GM19467 (cell line): ENCODE data around the gene HAO1.
"Not testable (repeated sequence)": the region's sequence is repeated elsewhere in the genome, so short reads cannot be mapped to it uniquely, and the experiment has no call there.

Experiments used
- ATAC-seq: cut with Tn5 transposase; IDR thresholded peaks from one replicate; pipeline ENCODE4 v1.9.1; 2021; ENCODE audit warnings: mild to moderate bottlenecking, moderate library complexity; ENCODE audit not compliant: unreplicated experiment

Gene HAO1

DNA sequence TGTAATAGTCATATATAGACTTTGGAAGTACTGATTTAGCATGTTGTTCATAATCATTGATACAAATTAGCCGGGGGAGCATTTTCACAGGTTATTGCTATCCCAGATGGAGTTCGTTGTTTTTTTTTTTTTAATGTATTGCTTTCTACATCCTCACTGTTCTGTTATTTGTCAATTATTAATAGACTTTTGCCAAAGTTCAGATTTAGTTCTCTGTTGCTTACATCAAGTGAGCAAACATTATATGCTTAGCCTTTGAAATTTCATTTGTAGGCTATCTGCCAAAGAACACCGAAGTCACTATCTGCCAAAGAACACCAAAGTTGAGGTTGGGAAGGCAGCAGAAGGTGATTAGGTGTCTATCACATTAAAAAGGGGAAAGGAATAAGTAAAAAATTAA lies at the start of gene HAO1:
HAO1 (minus strand) TSS at position 118 of the 400 bp plus-strand sequence; CDS start at position 82, 36 bp downstream.
- ATAC-seq: no peak

DNA sequence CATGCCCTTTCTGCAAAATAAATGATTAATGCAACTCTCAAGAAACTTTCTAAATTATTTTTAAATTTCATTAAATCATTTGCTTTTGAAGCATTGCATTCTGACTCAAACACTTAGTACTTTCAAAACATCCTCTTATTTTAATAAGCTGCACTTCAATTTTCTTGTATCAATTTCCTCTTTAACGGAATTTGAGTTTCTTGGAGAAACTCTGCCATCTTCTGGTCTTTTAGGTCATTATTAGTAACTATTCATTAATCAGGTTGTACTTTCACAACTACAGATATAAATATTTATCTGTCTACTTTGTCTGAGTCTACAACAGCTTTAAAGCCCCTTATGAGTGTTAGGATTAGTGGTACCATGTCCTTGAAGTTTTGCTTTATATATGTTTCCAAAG lies 49.1 kb upstream of the HAO1 start:
- no peak for ATAC-seq

DNA sequence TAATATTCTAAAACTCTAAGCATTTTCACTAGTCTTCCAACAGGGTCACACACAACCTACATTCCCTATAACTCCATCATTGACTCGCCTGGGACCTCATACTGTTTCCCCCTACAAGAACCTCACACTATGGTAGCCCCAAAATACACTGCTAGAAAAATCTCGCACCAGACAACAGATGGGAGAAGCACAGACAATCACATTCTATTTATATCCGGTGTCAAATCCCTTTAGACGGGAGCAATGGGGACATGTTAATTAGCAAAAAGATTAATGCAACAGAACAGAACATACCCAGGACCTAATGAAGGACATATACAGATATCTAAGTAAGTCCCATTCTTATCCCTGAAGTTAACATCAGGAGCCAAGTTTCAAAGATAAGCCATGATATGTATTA lies 45.7 kb upstream of the HAO1 start:
- ATAC-seq: no peak

DNA sequence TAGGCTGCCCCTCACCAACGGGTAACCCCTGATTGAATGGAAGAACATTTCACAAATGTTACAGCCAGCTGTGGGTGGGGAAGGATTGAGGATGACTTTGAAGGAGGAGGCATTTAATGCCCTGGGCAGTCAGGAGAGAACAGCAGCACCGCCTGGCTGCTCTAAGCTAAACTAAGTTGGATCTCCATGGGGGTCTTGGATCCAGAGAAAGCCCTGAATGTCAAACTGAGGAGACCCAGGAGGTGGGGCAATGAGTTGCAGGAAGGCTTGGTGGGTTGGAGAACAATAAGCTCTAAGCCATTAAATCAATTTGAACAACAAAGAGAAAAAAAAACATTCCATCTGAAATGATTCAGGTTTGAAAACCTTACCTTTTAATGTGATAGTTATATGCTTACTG lies 43.9 kb upstream of the HAO1 start:
- no peak for ATAC-seq

DNA sequence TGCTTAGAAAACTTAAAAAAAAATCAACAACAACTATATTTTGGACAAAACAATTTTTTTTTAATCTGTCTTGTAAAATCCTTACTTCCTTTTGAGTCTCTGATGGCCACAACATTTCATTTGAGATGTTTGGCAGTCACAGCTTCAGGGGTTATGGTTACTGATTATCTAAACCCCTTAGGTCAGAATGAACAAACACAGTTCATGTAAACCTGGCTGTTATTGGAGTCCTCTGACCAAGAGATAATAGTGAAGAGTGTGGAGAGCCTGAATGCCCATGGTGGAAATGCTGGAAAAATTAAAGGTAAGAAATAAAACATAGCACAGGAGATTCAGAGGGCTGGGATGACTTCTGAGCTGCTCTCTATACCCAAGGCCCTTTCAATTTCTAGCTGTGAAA lies 41.1 kb upstream of the HAO1 start:
- no peak for ATAC-seq

DNA sequence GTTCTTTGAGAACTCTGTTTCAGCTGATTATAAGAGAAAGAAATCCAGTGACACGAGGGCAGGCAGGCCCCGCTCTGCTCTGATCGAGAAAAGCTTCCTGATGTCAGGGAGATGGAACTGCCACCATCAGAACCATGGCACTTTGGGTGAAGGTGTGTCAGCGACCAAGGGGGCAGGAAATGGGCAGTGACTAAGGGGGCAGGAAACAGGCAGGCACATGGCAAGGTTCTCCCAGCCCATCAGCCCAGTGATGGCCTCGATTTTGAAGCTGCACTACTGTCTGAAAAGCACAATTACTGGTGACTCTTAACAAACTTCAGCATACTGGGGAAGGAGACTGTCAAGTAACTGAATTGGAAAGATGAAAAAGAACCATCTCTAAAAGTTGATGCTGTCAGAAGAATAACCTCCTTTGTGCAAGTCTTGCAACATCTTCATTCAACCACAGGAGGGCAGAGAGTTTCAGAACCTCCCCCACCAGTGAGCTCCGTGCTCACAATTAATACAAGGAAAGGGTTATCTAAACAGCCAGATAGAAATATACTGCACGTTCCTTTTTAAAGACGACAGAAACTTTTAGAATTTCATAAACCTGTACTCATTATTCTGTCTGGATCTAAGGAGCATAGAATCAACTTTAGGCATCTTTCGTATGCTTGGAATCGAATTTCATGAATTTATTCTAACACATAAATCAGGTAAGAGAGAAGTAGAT lies 40.2 kb upstream of the HAO1 start:
- peak; percentile 58 for ATAC-seq

DNA sequence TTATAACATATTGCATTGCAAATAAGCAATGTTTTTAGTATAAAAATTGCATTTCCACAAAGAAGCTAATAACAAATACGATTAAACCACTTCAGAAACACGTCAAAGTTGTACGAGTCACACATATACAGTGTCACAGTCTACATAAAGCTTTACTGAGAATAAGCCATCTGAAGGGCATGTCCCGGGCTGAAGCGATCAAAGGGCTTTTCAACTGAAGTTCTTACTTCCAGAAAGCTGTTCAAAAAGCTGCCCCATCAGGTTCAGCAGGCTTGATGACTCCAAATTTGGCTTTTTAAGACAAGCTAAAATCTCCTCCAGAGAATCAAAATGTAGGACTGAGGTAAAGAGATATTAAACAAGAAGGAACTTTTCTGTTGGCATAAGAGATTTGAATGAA lies 37.5 kb upstream of the HAO1 start:
- ATAC-seq: no peak

DNA sequence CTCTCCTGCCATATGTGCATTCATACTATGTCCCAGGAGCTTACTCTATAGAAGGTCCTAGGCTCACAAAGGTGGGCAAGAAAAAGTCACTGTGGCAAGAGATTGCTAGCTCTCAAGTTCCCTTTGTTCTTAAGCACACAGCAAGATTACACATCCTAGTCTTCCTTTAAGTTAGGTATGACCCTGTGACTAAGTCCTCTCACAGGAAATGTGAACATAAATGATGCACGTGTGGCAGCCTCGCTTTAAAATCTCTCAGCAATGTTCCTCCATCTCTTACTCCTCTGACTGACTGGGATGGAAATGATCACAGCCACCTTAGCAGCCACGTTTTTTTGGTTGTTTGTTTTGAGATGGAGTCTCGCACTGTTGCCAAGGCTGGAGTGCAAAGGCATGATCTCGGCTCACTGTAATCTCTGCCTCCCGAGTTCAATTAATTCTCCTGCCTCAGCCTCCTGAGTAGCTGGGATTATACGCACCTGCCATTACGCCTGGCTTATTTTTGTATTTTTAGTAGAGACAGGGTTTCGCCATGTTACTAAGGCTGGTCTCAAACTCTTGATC lies 35.7 kb upstream of the HAO1 start:
- no peak for ATAC-seq

DNA sequence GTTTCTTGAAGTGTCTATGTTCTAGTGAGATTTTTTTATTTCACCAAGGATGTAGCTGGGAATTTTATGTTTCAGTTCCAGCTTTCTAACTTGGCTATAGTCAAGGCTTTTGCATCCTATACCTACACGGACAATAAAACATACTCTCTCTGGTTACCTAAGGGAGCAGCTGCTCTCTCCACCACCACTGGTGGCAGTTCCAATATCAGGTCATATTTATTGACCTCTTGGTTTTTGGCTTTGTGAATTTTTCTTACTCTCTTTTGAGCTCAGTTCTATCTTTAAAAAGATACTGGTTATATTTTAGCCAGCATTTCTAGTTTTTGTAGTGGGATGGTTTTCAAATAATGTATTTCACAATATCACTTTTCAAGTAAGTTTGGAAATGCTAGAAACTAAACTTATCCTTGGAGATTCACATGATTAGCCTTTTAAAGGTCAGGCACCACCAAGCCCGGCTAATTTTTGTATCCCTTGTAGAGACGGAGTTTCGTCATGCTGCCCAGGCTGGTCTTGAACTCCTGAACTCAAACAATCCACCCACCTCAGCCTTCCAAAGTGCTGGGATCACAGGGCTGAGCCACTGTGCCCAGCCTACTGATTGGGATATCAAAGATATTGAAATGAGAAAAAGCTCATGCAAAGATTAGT lies 34.7 kb upstream of the HAO1 start:
- no peak for ATAC-seq

DNA sequence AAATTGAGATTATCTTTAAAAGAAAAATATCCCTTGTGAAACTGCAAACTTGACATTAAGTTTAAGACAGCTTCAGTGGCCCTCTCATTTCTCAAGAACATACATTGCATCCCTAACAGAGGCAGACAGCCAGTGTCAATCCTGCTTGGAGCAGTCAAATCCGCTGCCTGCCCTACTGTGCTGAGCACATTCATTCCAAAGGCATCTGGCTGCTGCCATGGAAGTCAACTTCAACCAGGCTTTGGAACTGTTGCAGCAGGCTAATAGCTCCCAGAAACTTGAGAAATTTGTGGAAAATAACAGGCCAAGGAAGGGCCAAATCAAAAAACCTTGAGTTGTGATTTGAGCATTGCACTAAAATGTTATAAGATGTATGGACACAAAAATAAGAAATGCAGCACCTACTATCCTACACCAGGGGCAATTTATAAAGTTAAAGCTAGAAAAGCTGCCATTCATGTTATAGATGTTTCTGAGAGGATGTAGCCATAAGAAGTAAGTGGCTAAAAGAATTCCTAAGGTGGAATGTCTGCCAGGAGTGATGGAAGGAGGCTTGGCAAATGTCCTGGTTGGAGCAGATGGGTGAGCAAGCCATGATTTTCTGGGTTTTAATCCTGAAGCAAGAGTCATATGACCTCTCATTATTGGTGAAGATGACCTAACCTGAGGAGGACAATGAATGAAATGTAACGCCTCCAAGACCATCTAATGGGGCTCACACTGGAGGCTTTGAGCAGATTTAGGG lies 31.4 kb upstream of the HAO1 start:
- no peak for ATAC-seq

DNA sequence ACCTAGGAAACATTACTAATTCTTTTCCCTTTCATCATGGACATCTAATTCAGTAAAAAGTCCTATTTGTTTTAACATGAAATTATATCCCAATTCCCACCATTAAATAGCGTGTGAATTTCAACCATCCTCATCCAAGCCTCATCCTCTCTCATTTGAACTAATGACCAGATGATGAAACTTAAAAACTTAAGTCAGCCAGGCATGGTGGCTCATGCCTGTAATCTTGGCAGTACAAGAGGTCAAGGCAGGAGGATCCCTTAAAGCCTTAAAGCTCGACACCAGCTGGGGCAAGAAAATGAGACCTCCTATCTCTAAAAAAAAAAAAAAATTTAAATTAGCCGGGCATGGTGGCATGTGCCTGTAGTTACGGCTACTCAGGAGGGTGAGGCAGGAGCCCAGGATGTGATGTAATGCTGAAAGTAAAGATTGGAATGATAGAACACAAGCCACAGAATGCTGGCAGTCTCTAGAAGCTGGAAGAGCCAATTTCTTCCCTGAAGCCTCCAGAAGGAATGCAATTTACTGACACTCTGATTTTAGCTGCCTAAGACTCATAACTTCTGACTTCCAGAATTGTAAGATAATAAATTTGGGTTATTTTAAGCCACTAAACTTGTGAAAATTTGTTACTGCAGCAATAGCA lies 27.1 kb upstream of the HAO1 start:
- ATAC-seq: no peak

DNA sequence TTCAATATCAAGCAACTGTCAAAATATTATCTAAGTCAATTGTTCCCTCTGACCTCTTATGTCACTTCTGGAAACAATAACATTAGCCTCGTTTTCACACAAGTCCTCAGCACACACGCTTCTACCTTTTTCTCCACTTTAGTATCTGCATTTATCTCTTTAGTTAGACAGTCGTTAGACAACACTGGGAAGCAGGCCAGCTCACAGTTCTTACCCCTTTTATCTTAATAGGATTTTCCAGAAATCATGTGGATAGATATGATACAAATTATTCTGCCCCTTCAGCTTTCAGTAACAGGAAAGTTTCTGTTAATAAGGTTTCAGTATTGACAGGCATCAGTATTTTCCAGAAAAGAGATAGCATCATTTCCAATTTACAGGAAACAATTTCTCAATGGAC lies 25.9 kb upstream of the HAO1 start:
- ATAC-seq: no peak

DNA sequence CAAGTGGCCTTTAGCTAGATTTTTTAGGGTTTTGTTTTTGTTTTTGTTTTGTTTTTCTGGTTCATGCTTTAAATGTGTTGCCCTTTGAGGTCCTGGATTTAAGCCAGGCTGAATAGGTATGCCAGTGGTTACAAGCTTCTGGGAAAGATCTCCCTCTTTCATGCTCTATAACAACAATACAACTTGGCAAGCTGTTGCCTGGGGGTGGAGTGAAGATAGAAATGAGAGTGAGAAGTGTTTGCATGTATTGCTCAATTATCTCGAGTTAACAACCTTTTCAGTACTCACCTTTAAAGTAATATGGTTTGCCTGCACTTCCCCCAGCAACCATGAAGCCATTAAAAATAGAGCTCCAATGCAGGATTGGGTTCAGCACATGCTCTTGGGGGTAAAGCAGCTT lies 19.2 kb upstream of the HAO1 start:
- ATAC-seq: no peak

DNA sequence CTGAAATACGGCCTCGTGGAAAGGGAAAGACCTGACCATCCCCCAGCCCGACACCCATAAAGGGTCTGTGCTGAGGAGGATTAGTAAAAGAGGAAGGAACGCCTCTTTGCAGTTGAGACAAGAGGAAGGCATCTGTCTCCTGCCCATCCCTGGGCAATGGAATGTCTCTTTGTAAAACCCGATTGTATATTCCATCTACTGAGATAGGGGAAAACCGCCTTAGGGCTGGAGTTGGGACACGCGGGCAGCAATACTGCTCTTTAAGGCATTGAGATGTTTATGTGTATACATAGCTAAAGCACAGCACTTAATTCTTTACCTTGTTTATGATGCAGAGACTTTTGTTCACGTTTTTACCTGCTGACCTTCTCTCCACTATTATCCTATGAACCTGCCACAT lies 16.3 kb upstream of the HAO1 start:
- not testable (repeated sequence) for ATAC-seq

DNA sequence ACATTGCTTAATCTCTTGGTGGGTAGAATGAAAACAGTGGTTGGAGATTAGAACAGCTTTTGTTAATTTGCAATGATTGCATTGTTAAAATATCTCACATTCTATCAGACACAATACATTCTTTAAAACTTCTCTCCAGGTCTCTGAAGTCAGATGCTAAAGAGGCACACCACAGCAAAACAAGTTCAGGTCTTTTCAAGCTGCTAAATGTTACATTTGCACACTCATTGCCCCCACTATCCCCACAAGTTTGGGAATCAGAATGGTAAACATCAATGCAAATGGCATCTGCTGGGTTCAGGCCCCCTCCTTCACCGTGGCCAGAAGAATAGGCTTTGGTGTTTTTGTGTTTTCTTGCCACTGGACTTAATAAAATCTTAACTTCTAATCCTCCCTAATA lies 10.1 kb upstream of the HAO1 start:
- no peak for ATAC-seq

DNA sequence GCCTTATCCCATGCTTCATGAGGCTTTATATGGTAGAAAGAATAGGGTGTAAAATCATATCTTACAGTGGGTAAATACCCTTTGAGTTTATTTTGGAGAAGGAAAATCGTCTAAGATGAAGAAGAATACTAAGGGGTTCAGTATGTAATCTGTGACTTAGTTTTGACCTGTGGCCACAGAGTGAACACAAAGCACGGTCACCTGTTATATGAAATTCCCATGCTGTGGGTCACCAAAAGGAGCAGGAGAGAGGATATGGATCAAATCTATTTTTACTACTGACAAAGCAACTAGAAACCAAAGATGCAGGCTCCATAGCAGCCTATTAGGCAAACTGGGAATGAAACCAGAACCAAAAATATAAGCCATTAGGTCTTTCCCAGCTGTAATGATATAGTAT lies 3.6 kb upstream of the HAO1 start:
- no peak for ATAC-seq

DNA sequence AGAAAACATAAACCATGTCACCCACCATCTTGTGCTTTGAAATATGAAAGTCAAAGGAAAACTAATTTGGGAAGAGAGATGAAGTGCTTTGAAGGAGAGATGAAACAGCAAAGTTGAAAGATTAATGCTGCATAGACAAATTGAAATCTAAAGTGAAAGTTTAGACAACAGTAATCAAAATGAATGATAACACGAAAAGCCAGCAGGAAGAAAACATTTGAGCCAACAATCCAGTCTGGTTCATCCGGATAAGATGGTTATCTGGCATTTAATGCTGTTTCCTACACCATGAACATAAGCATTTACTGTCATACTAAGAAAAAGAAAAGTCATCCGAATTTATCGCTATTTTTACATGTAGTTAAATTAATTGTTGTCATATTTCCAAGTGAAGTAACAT lies 595 bp downstream of the HAO1 start:
- no peak for ATAC-seq

DNA sequence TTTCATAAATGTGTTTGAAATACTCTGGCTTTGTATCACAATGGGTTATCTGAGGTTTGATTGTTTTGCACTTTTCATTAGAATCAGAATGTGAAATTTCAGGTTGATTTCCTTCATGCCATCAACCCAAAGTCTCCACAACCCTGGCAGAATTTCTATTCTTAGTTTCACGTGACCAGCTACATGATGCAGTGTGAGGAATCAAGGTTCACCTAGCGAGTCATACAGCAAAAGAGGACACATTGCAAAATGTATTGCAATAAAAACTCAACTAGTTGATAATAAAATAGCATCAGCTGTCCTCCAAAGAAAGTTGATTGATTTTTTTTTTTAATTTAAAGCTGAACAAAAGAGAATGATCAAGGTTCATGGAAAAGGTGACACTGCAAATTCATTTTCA lies 2.2 kb downstream of the HAO1 start:
- no peak for ATAC-seq

DNA sequence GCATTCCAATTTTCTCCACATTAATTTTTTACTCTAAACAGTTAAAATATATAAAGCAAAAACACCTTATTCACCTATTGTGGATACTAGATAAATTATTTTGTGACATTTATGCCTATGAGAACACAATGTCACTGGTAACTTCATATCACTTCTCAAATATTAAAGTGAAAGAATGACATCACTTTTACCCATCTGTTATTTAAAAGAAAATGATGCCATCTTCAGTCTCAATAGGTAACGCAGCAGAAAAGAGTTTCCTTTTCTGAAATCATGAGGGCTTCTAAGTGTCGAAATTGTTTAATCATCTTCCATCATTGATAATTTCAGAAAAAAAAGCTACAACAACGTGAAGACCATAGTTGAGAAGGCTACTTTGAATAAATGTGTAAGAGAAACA lies 2.9 kb downstream of the HAO1 start:
- no peak for ATAC-seq

DNA sequence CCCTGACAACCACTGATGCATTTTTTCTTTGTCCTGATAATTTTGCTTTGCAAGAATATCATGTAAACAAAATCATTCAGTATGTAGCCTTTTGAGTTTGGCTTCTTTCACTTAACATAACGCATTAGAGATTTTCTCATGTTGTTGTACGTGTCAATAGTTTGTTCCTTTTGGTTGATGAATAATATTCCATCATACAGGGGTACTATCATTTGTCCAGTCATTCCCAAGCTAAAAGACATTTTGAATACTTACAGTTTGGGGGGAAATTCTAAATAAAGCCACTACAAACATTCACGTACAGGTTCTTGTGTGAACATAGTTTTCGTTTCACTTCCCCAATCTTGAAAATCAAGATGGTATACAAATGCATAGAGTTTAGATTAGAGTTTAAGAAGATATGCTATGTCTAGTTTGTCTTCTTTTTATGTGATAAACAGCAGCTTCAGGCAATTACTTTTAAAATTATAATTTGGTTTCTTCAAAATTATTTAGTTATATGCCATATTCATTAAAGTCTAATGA lies 5.2 kb downstream of the HAO1 start:
- ATAC-seq: peak; percentile 57

DNA sequence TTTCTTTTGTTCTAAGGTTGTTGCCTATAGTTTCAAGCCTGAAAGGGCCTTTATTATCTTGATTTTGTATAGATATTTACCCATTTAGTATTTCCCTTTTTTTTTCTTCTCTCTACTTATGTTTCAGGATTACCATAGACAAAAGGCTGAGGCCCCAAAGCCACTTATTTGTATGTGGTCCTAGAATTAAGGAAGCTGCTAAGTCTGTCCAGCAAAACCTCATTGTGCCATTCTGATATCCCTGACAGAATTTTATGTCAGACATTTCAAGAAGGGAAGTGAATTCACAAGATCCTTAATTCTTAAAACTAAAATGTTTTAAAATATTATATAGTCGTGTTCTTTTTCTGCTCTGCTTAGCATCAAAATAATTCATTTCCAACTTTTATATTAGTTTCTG lies 6.9 kb downstream of the HAO1 start:
- ATAC-seq: no peak
